Small intestine (tissue), 7 donors: ENCODE data around the gene RMDN3. TPM values are rescaled to one million over a fixed set of nuclear protein-coding genes. Genes with fewer than 3 reads are reported as not detected.

Experiments
- DNase-seq, 2 donors: peaks; one replicate each; pipeline versions ENCODE4 v3.0.0 to v3.0.0-alpha.2; 2013
- FAIRE-seq: peaks from 2 replicates; lab custom pipeline; 2012; peaks lifted over from hg19 to GRCh38; lab: Jason Lieb, UNC
- H3K27ac ChIP-seq, 3 donors: one replicate each; pipeline ENCODE4 v1.5.1; 2013; ENCODE audit warnings: low read length in 2 of 3, mild to moderate bottlenecking in 2 of 3, control low read depth in 1 of 3, inconsistent platforms in 1 of 3, low read depth in 1 of 3, moderate library complexity in 1 of 3
- H3K27me3 ChIP-seq, 3 donors: one replicate each; pipeline ENCODE4 v1.6.1; 2013; ENCODE audit warnings: low read length in 3 of 3, inconsistent platforms in 1 of 3; ENCODE audit not compliant: control insufficient read depth in 3 of 3, insufficient read depth in 3 of 3
- H3K36me3 ChIP-seq, 3 donors: one replicate each; pipeline ENCODE4 v1.6.1; 2013; ENCODE audit warnings: low read length in 3 of 3, inconsistent platforms in 1 of 3, low read depth in 1 of 3, mild to moderate bottlenecking in 1 of 3, moderate library complexity in 1 of 3; ENCODE audit not compliant: control insufficient read depth in 3 of 3, insufficient read depth in 2 of 3
- H3K4me1 ChIP-seq, 3 donors: one replicate each; pipeline ENCODE4 v1.6.1; 2013; ENCODE audit warnings: low read length in 2 of 3, inconsistent platforms in 1 of 3, low read depth in 1 of 3, mild to moderate bottlenecking in 1 of 3, moderate library complexity in 1 of 3; ENCODE audit not compliant: control insufficient read depth in 3 of 3, insufficient read depth in 2 of 3
- H3K4me3 ChIP-seq, 3 donors: one replicate each; pipeline ENCODE4 v1.5.1; 2013; ENCODE audit warnings: low read length in 3 of 3, control low read depth in 1 of 3, inconsistent platforms in 1 of 3, low read depth in 1 of 3, mild to moderate bottlenecking in 1 of 3, moderate library complexity in 1 of 3
- H3K9me3 ChIP-seq, 2 donors: one replicate each; pipeline ENCODE4 v1.6.1; 2013; ENCODE audit warnings: low read depth in 1 of 2, low read length in 1 of 2; ENCODE audit not compliant: control insufficient read depth in 2 of 2, insufficient read depth in 1 of 2
- WGBS, 3 donors: extraction: QIAGEN DNeasy Blood & Tissue Kit; methylation state at CpG; one replicate each; pipeline ENCODE4 v1.1.7; 2013; 5-methylcytosine and 5-hydroxymethylcytosine counted together
- polyA plus RNA-seq, 4 donors: library from polyadenylated mRNA; stranded (reverse) in 3 of 4; unstranded in 1 of 4; fragments of 200-250 nt in 3 of 4; fragments of 120-200 nt in 1 of 4; gene quantifications; one replicate each; pipeline versions ENCODE4 v1.2.1 to v1.2.3, GENCODE V29; 2013
- donor health status: healthy with polysubstance abuse.
- donor health status: control.
- donor health status: control.
- donor health status: Bipolar disorder and iron deficiency.
- donor health status: healthy.

Gene RMDN3
- polyA plus RNA-seq, 4 donors, result 36.6 to 80.8 (median 68.2) TPM

DNA sequence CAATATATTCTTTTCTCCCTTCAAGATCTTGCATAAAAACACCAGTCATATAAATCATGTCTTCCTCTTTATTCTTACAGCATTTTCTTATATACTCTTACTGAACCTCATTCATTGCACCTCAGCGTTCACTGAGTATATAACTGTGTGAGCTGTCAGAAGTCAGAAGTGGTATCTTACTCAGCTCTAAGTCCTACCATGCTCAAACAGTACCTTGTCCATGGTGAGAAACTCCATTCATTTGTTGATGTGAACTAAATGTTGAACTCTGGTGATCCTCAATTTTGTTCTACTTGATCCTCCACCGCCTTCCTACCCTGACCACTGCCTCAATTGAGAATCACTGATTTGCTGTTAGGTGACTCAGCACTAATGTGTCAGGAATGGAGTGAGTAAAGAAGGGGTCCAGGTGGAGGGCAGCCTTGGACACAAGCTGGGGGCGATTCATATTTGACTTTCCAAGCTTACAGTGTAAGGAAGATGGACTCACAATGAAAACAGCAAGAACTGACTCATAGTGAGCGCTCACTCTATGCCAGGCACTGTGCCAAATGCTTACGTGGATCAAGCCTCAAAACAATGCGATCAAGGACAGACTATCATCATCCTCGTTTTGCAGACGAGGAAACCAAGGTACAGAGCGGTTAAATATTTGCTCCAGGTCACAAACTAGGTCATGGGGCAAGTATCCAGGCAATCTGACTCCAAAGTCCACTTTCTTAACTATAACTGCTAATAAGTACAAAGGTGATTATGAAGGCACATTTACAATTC is 38.3 kb upstream of the RMDN3 start:
- 32 to 61% (median 35%) methylated on average over 9 of the region's 9 CpGs for WGBS, 3 donors
- H3K36me3 ChIP-seq, result peaks cover 0 to 23% (median 0%) of the 10 kb centered on the region in 3 donors
- H3K27ac ChIP-seq, result peak overlapping the region; percentile 67 to 78 (median 74)
- H3K27me3 ChIP-seq, result no peaks in the 10 kb centered on the region
- peak; percentile 83 to 100 for DNase-seq
- H3K4me3 ChIP-seq, result no peak overlapping the region
- FAIRE-seq, result no peak
- H3K9me3 ChIP-seq, result peaks cover 0 to 4% of the 10 kb centered on the region in 2 donors
- H3K4me1 ChIP-seq, result peaks cover 4 to 15% (median 10%) of the 10 kb centered on the region in 3 donors

DNA sequence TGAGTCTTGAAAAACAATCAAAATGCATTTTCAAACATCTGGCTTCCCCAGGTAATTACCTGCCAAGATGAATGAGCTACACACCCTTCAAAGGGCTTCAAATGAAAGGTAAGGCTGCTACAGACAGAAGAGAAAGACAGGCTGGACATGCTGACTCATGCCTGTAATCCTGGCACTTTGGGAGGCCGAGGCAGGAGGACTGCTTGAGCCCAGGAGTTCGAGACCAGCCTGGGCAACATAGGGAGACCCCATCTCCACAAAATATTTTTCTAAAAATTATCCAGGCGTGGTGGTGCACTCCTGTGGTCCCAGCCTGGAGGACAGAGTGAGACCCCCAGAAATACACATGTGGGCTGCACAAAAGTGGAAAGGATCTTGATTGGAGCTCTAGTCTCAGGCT is 37.3 kb upstream of the RMDN3 start:
- Histone ChIP-seq H3K4me1 (peaks cover 4 to 18% (median 15%) of the 10 kb centered on the region in 3 donors), H3K27me3 (no peaks in the 10 kb centered on the region), H3K4me3 (no peak overlapping the region), H3K27ac (no peak overlapping the region), H3K9me3 (peaks cover 0 to 4% of the 10 kb centered on the region in 2 donors), H3K36me3 (peaks cover 0 to 21% (median 0%) of the 10 kb centered on the region in 3 donors)
- FAIRE-seq (no peak), DNase-seq (no peak)
- WGBS, 3 donors, result 76 to 83% (median 78%) methylated on average over 3 of the region's 3 CpGs

DNA sequence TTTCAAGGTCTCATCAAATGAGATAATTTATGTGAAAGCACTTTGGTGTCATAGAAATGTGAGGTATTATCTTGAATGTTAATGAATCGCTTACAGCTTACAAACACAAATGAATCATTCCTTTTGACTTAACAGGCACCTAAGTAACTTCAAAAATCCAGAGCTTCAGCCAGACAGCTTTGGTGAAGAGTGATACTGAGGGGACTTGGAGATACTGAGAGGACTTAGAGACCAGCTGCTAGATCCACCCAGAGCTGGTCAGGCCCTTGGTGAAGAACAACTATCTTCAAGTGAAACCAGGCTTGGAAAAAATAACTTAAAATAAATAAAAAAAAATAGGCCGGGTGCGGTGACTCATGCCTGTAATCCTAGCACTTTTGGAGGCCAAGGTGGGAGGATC is 35.7 kb upstream of the RMDN3 start:
- H3K36me3 ChIP-seq, result peaks cover 0 to 24% (median 0%) of the 10 kb centered on the region in 3 donors
- H3K27ac ChIP-seq, result no peak overlapping the region
- 67 to 77% (median 74%) methylated on average over 3 of the region's 3 CpGs for WGBS, 3 donors
- DNase-seq, result no peak
- FAIRE-seq, result no peak
- H3K27me3 ChIP-seq, result no peaks in the 10 kb centered on the region
- H3K9me3 ChIP-seq, result peaks cover 0 to 4% of the 10 kb centered on the region in 2 donors
- peaks cover 4 to 32% (median 13%) of the 10 kb centered on the region in 3 donors for H3K4me1 ChIP-seq
- H3K4me3 ChIP-seq, result no peak overlapping the region

DNA sequence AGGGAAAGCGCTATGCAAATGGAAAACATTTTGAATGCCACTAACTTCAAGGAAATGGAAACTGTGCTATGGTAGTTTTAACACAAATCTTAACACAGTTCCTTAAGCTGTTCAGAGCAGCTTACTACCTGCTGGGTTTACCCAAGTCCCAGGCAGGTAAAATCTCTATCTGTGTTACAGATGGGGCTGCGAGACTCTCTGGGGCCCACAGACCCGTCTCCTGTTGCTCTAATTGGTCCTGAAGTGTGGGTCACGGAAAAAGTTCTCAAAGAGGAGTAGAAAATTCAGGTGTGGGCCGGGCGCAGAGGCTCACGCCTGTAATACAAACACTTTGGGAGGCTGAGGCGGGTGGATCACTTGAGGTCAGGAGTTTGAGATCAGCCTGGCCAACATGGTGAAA is 34.9 kb upstream of the RMDN3 start:
- FAIRE-seq, result no peak

DNA sequence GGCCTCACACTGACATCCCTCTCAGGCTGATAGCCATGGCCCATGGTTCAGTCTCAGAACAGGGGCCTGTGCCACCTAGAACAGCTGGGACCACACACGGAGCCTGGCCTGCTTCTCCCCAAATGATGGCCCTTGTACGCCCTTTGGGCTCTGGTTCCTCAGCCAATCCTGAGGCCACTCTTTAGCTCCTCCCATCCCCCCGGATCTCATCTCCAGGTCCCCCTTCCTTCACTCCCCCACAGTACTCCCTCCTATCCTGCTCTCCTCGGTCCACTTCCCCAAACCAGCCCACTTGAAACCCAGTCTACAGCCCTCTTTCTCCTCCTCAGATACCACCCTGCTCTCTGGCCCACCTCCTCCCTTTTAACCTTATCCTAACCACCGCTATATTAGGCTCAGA is 34.1 kb upstream of the RMDN3 start:
- WGBS, 3 donors, result 81 to 91% (median 85%) methylated on average over 3 to 5 of the region's 5 CpGs
- DNase-seq, result no peak
- Histone ChIP-seq H3K27ac (peak overlapping the region in 1 of 3 donors; percentile 25), H3K4me1 (peaks cover 4 to 35% (median 15%) of the 10 kb centered on the region in 3 donors), H3K9me3 (peaks cover 0 to 4% of the 10 kb centered on the region in 2 donors), H3K4me3 (no peak overlapping the region), H3K27me3 (no peaks in the 10 kb centered on the region), H3K36me3 (peaks cover 0 to 22% (median 0%) of the 10 kb centered on the region in 3 donors)
- no peak for FAIRE-seq

More for the DNA sequence above, 34.9 kb upstream of the RMDN3 start:
- no peak for DNase-seq
- Histone ChIP-seq H3K4me1 (peaks cover 4 to 35% (median 15%) of the 10 kb centered on the region in 3 donors), H3K9me3 (peaks cover 0 to 4% of the 10 kb centered on the region in 2 donors), H3K36me3 (peaks cover 0 to 24% (median 0%) of the 10 kb centered on the region in 3 donors), H3K27me3 (no peaks in the 10 kb centered on the region), H3K27ac (no peak overlapping the region), H3K4me3 (no peak overlapping the region)
- 90 to 99% (median 96%) methylated on average over 8 of the region's 8 CpGs for WGBS, 3 donors

DNA sequence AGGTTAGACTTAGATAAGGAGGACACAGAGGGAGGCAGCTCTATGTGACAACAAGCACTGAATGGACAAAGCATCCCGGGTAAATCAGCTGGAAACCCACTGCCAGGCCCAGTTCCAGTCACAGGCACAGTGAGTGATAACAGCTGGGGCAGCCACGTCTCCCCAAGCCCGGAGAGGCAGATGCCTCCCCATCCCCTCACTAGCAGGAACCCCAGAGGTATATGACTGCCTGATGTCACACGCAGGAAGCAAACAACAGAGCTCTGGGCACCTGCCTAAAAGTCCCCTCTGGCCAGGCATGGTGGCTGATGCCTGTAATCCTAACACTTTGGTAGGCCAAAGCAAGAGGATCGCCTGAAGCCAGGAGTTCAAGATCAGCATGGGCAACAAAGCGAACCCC is 32.9 kb upstream of the RMDN3 start:
- Histone ChIP-seq H3K36me3 (peaks cover 0 to 29% (median 0%) of the 10 kb centered on the region in 3 donors), H3K4me3 (no peak overlapping the region), H3K4me1 (peaks cover 3 to 24% (median 15%) of the 10 kb centered on the region in 3 donors), H3K9me3 (no peaks in the 10 kb centered on the region), H3K27ac (peak overlapping the region; percentile 58 to 94 (median 74)), H3K27me3 (no peaks in the 10 kb centered on the region)
- DNase-seq (no peak), FAIRE-seq (no peak)
- 41 to 59% (median 43%) methylated on average over 6 of the region's 6 CpGs for WGBS, 3 donors

DNA sequence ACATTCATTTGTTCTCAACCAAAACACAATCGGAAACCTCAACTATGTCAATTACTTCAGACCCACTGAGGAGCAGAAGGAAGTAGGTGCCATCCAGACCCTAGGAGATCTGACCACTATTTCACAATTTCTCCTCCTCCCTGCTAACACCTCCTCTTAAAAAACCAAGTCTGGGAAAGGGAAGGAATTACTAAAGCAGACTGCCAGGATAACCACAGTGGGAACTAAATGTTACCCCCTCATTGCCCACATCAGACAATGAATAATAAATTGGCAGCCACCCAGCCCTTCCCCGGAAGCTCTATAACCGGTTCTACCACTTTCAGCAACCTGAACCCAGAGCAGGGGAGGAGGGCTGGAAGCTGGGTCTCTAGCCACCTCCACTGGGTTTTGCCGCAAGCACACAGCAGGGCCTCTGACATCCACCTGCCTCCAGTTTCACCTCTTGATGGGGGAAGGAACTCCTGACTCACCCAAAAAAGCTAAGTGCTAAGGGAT is 32.3 kb upstream of the RMDN3 start:
- peak overlapping the region; percentile 58 to 94 (median 74) for H3K27ac ChIP-seq
- 2 to 25% (median 10%) methylated on average over 4 of the region's 4 CpGs for WGBS, 3 donors
- no peak overlapping the region for H3K4me3 ChIP-seq
- DNase-seq (peak; percentile 86 to 90), FAIRE-seq (no peak)
- H3K4me1 ChIP-seq, result peaks cover 3 to 24% (median 13%) of the 10 kb centered on the region in 3 donors
- H3K27me3 ChIP-seq, result no peaks in the 10 kb centered on the region
- peaks cover 0 to 27% (median 0%) of the 10 kb centered on the region in 3 donors for H3K36me3 ChIP-seq
- H3K9me3 ChIP-seq, result no peaks in the 10 kb centered on the region

DNA sequence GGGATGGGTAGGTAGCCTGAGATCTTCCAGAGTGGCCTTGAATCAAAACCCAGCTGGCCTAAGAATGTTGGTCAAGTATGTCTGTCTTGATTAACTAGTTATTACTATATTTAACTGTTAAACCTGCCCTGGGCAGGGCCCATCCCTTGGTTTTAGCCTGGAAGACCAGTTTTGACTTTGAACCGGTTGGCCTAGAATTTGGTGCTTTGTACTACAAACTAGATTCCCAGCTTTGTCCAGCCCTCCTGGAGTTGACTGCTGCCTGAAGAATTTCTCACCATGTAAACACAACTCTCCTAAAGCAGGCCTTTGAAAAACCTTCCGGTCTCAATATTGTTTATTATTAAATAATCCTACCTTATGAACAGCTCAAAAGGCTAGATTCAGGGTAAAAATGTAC is 30.8 kb upstream of the RMDN3 start:
- Histone ChIP-seq H3K27ac (peak overlapping the region in 2 of 3 donors; percentile 25 to 60), H3K4me3 (no peak overlapping the region), H3K4me1 (peaks cover 3 to 24% (median 13%) of the 10 kb centered on the region in 3 donors), H3K36me3 (peaks cover 0 to 23% (median 0%) of the 10 kb centered on the region in 3 donors), H3K9me3 (no peaks in the 10 kb centered on the region), H3K27me3 (no peaks in the 10 kb centered on the region)
- 49 to 70% (median 52%) methylated on average over 2 of the region's 2 CpGs for WGBS, 3 donors
- no peak for FAIRE-seq
- DNase-seq, result no peak
